ENCODE measurements around the gene TACR3.
"Not testable (repeated sequence)": the region's sequence is repeated elsewhere in the genome, so short reads cannot be mapped to it uniquely, and the experiment has no call there.

TACR3 gene

DNA sequence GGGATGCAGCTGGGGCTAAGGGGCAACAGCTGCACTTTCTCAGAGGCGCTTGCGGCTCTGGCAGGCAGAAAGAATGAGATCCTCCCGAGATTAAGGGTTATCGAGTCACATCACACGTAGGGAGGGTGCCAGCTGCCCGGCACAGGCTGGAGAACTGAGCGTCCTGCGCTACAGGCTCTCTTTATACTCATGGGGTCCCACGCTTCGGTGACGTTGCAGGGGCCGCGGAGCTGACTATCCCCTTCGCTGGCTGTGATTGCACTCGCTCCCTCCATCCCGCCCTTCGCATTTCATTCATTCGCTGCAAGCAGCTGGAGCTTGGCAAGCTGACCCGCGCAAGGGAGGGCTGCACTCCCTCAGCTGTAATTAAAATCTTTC lies at the start of gene TACR3:
Gene TACR3 (minus strand): TSS at position 156 of the 378 bp plus-strand sequence. CDS start 310 bp downstream, outside the sequence.
- in situ Hi-C loops (cut with MboI; ENCODE audit: low sequenced_read_pairs): no loop called here

GRCh38 chr4:103757631-103758030 lies 37.8 kb upstream of the TACR3 start:
- in situ Hi-C loops (cut with MboI; ENCODE audit: low sequenced_read_pairs): no loop called here

DNA sequence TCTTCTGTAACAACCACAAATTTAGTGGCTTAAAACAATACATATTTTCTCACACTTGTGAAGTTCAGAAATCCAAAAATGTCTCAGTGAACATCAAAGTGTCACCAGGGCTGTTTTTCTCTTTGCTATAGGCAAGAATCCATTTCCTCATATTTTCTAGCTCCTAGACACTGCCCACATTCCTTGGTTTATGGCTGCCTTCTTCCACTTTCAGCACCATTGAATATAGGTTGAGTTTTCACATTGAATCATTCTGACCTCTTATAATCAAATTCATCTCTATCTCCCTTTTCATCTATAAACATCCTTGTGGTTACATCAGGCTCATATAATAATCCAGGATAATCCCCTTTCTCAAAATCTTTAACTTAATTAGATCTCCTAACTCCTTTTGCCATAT lies 37.0 kb upstream of the TACR3 start:
- in situ Hi-C loops (cut with MboI; ENCODE audit: low sequenced_read_pairs): no loop called here

DNA sequence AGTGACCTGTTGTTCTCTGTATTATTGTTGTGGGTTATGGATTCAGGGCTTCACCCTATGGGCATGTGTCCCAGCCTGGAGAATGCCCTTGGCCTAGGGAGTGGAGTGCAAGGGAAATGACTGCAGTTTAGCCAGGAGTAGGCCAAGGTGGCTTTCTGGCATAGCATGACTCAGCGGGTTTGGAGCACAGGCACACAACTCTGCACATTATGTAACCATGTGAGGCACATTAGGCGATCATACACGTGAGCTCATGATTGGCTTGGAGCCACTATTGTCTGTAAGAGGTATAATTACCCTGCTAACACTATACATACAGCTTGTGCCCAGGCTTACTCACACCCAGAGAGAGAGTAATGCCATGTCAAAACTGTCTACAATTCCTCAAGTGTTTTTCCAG lies 35.1 kb upstream of the TACR3 start:
- in situ Hi-C loops (cut with MboI; ENCODE audit: low sequenced_read_pairs): no loop called here

- in situ Hi-C loops (cut with MboI; ENCODE audit: low sequenced_read_pairs): no loop called here
These were observed 34.3 kb upstream of the TACR3 start for GRCh38 chr4:103753868-103754653.

GRCh38 chr4:103723150-103723549 lies 3.4 kb upstream of the TACR3 start:
- in situ Hi-C loops (cut with MboI; ENCODE audit: low sequenced_read_pairs): not testable (repeated sequence)

DNA sequence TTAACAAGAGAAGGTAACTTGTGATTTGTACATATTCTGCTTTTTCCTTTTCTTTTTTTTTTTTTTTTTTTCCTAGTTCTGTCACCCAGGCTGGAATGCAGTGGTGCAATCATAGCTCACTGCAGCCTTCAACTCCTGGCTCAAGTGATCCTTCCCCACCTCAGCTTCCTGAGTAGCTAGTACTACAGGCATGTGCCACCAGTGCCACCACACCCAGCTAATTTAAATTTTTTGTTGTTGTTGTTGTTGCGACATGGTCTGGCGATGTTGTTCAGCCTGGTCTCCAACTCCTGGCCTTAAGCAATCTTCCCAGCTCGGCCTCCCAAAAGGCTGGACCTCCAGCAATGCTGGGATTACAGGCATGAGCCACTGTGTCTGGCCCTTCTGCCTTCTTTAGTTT lies 1.5 kb upstream of the TACR3 start:
- in situ Hi-C loops (cut with MboI; ENCODE audit: low sequenced_read_pairs): no loop called here

- in situ Hi-C loops (cut with MboI; ENCODE audit: low sequenced_read_pairs): no loop called here
These were observed 876 bp upstream of the TACR3 start for GRCh38 chr4:103720661-103721060.

DNA sequence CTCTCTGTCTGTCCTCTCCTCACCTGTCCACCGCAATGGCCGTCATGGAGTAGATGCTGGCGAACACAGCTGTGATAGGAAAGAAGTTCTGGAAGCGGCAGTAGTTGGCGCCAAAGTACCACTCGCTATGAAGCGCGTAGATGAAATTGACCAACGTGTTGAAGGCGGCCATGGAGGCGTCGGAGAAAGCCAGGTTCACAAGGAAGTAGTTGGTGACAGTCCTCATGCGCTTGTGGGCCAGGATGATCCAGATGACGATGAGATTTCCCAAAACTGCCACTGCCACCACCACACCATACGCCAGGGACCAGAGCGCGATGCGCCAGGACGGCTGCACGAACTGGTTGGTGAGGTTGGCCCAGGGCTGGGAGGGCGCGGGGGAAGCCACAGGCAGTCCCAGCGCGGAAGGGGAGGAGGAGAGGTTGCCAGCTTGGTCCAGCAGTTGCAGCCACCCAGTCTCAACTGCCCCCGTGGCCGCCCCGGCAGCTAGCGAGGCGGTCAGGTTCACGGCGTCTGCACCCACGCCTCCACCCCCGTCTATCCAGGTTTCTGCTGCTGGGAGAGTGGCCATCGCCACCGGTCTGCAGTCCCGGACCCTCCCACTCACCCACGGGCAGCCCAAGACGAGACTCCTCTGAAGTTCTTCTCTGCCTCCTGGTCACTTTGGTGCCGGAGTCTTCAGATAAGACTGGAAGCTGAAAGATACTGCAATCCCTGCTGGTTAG lies 518 bp downstream of the TACR3 start:
- in situ Hi-C loops (cut with MboI; ENCODE audit: low sequenced_read_pairs): no loop called here

- in situ Hi-C loops (cut with MboI; ENCODE audit: low sequenced_read_pairs): no loop called here
These were observed 27.2 kb downstream of the TACR3 start for GRCh38 chr4:103692615-103693014.

GRCh38 chr4:103673983-103674382 lies 45.8 kb downstream of the TACR3 start:
- in situ Hi-C loops (cut with MboI; ENCODE audit: low sequenced_read_pairs): no loop called here

DNA sequence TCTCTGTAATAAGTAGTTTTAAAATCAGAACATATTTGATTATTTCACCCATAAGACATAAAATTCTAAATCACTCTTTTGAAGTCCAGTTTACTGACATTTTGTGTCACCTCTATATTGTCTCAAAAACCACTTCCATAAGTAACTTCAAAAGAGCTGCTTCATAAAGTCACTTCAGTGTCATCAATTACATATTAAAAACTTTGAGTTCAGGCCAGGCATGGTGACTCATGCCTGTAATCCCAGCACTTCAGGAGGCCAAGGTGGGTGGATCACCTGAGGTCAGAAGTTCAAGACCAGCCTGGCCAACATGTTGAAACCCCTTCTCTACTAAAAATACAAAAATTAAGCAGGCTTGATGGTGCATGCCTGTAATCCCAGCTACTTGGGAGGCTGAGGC lies 53.0 kb downstream of the TACR3 start:
- in situ Hi-C loops (cut with MboI; ENCODE audit: low sequenced_read_pairs): not testable (repeated sequence)

DNA sequence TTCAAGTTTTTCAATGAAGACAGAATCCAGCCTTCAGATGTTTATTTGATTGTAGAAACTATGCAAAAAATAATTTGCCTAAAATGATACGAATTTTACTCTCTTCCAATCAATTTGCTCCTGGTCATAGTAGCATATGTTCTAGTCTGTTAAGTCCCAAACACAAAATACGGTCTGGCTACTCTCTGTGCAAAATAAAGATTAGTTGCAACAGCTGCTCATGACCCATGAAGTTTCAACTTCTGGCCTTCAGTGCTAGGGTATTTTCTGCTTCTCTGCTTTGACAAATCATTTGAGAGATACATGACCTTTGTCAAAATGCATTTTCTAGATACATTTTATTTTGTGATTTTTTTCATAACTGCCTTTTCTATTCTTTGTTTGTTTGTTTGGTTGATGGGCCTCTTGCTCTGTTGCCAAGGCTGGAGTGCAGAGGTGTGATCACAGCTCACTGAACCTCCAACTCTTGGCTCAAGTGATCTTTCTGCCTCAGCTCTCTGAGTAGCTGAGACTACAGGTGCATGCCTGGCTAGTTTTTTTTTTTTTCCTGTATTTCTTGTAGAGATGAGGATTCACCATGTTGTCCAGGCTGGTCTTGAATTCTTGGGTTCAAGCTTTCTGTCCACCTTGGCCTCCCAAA lies 55.2 kb downstream of the TACR3 start:
- in situ Hi-C loops (cut with MboI; ENCODE audit: low sequenced_read_pairs): no loop called here

DNA sequence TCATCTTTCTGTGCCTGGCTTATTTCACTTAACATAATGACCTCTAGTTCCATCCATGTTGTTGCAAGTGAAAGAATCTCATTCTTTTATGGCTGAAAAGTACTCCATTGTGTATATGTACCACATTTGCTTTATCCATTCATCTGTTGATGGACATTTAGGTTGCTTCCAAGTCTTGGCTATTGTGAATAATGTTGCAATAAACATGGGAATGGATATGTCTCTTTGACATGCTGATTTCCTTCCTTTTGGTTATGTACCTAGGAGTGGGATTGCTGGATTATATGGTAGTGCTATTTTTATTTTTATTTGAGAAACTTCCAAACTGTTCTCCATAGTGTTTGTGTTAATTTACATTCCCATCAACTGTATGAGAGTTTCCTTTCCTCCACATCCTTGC lies 71.2 kb downstream of the TACR3 start:
- in situ Hi-C loops (cut with MboI; ENCODE audit: low sequenced_read_pairs): no loop called here

DNA sequence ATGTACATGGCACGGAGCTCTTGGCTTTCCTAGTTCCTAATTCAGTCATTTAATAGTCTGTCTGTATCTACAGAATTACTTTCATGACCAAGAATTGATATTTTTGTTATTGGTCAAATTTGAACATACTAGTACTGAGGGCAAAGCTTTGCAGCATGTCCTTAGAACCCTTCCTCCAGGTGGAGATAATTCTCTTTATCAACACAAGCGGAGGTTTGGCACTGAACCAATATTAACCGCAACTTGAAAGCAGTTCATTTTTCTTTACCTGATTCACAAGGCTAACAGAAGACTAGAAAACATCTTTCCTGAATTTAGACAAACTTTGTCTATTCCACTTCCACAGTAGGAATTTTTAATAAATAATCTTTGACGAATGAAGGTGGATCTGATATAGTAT lies 73.8 kb downstream of the TACR3 start:
- in situ Hi-C loops (cut with MboI; ENCODE audit: low sequenced_read_pairs): no loop called here

DNA sequence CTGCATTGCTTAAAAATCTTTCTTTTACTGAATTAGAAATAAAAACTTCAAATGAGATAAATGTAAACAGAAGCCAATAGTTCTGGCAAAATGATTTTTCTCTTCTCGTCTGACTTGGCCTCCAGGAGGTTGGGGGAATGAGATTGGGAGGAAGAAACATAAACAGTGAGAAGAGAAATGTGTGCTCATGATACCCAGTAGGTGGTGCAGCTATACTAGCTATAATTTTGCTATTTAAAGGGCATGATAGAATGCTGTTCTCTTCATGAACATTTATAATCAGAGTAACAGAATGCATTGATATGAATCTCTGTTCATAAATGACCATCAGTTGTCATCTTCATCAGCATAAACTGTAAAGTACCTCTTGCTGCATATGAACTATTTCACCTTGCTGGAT lies 85.5 kb downstream of the TACR3 start:
- in situ Hi-C loops (cut with MboI; ENCODE audit: low sequenced_read_pairs): no loop called here

- in situ Hi-C loops (cut with MboI; ENCODE audit: low sequenced_read_pairs): no loop called here
These were observed 93.5 kb downstream of the TACR3 start for GRCh38 chr4:103626296-103626695.

GRCh38 chr4:103591841-103592240 lies 127.9 kb downstream of the TACR3 start:
- in situ Hi-C loops (cut with MboI; ENCODE audit: low sequenced_read_pairs): no loop called here

GRCh38 chr4:103567591-103567990 lies 152.2 kb downstream of the TACR3 start:
- in situ Hi-C loops (cut with MboI; ENCODE audit: low sequenced_read_pairs): no loop called here

DNA sequence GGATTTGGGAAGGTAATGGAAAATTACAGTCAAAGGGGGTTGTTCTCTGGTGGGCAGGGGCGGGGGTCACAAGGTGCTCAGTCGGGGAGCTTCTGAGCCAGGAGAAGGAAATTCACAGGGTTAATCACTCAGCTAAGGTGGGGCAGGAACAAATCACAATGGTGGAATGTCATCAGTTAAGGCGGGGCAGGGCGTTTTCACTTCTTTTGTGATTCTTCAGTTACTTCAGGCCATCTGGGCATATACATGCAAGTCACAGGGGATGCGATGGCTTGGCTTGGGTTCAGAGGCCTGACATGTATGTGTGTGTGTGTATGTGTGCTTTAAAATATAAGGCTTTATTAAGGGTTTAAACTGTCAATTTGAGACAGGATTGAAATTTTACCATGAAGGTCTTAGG lies 160.6 kb downstream of the TACR3 start:
- in situ Hi-C loops (cut with MboI; ENCODE audit: low sequenced_read_pairs): not testable (repeated sequence)
